SKM-1 treated with dmso at 0.1 percent for 144 hours (cell line): Measurements from ENCODE around the gene CRYGN.

Experiments
- DNase-seq: peaks from one replicate; lab custom pipeline; 2025; ENCODE audit not compliant: unreplicated experiment; lab: John Stamatoyannopoulos, UW

CRYGN gene

DNA sequence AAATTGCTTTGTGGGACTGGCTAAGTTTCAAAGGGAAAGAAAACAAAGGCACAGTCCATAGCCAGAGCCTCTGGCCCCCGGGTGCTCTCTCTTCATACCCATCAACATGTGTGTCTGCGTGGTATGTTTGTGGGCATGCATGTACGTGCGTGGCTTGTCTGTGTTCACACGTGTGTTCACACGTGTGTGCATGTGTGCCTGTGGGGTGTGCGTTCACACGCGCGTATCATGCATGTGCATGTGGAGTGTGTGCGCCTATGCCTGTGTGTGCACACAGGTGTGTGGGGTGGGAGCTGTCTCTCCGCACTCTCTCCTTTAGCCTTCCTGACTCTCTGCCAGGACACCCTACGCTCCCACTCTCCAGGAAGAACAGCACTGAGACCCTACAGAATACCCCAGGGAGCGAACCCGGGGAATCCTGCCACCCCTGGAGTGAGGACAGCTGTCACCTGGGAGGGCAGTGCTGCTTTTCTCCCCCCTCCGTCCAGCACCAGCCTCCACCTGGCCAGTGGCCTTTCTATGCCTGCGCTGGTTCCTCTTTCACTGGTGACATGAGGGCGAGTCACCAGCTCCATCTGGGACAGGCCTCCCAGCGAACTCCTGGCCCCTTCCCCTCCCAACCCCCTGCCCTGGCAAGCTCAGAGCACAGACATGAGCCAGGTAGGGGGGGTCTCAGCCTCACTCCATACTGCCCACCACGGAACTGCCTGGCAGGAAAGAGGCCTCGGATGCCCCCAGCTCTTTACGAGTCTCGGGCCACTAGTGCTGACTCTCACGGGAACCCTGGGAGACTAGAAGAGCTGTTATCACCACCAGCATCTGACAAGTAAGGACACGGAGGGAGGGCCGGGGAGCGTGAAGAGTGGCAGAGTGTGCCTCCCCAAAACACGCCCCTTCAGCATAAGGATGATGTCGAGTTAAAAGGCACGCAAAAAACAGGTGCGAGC is 46.6 kb downstream of the CRYGN start:
- no peak for DNase-seq

DNA sequence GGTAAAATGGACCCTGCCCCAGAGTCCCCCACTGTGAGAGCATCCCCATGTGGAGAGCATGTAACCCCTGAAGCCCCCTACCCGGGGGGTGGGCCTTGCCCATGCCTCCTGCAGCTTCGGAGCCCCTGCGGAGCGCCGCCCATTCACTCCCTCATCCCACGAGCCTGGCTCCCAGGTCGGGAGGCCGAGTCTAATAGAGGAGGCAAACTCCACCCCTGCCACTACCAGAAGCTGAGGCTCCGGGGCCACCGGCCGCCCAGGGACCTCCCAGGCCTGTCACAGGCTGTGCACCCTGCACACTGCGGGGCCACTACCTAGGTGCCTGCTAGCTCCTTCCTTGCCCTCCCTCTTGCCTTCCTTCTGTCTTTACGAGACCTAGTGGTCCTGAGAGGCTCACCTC is 47.5 kb downstream of the CRYGN start:
- no peak for DNase-seq

DNA sequence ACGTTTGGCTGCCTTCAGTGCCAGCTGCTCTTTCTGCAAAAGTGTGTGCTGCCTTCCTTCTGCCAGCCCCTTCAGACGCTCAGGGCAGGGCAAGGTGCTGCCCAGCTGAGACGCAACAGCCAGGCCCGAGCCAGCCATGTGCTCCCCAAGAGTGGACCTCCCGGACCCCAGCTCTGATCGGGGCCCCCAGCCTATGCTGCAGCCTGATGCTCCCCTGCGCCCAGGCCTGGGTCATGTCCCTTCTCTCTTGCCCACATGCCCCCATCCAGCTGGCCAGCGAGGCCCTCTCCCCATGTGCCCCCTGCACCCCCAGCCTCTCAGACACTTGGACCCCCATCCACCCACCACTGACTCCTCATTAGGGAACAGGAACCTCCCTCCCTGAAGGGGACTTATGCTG is 47.9 kb downstream of the CRYGN start:
- no peak for DNase-seq

DNA sequence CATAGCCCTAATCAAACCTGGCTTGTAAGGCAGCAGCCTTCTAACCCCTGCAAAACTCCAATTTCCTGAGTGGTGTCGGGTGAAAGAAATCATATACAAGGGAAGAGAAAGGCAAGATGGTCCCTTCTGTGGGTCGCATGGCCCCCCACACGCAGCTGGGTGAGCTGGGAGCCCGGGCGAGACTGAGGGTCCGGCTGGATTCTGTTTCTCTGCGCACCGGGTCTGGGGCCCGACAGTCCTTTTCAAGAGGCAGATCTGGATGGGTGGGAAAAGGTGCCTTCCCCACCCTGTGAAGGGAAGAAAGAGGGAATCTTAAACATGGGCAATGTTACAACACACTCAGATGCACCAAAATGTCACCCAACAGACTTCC is 48.6 kb downstream of the CRYGN start:
- DNase-seq: no peak

DNA sequence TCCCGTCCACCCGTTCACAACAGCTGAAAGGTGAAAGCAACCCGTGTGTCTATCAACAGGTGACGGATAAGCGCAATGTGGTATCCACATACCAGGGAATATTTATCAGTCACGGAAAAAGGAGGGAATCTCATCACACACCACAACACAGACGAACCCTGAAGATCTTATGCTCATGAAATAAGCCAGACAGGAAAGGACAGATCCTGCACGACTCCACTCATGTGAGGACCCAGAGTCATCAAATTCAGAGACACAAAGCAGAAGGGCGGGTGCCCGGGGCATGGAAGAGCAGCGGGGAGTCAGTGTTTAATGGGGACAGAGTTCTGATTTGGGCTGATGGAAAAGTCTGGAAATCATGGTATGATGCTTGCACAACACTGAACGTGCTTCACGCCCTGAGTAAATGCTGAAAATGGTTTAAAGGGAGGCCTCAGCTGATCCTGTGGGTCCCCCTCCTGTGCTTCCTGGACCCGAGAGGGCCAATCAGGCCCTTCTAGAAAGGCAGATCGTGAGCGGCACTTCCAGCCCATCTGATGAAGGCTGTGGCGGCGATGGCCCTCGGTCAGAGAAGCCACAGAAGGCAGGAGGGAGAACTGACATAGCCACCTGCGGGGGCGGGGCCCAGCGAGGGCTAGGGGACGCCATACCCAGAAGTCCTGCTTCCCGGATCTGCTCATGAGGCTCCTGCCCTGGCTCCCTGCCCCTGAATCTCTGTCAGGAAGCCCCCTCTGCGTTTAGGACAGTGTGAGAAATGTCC is 49.2 kb downstream of the CRYGN start:
- no peak for DNase-seq

DNA sequence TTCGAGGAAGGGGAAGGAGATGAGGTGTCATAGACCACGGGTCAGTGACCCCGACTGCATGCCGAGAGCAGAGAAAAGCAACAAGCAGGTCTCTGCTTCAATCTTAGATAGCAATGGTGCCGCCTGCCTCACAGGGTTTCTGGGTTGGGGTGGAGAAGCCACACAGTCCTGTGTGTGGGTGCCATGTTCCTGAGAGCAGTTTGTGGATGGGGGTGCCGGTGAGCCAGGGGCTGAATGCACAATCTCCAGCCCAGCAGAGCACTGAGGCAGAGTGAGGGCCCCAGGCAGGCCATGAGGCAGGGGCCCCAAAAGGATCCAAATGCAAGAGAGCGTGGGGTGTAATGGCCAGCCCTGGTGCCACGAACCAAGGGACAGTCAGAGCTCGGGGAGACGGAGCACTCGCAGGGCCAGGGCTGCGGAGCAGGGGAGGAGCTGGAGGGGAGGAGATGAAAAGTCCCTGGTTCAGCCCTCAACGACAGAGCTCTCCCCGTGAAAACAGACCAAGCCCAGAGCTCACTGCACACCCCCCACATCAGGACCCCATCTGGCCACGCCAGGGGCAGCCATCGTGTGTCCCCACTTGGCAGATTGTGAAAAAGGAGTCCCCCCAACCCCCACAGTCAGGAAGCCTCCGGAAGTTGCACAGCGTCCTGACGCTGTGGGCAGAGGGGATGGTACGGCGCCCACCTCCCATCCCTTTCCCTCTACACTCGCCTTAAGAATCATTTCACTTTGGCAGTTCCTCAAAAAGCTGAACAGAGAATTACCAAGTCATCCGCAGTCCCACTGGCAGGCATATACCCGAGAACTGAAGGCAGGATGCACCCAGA is 50.0 kb downstream of the CRYGN start:
- DNase-seq: no peak

DNA sequence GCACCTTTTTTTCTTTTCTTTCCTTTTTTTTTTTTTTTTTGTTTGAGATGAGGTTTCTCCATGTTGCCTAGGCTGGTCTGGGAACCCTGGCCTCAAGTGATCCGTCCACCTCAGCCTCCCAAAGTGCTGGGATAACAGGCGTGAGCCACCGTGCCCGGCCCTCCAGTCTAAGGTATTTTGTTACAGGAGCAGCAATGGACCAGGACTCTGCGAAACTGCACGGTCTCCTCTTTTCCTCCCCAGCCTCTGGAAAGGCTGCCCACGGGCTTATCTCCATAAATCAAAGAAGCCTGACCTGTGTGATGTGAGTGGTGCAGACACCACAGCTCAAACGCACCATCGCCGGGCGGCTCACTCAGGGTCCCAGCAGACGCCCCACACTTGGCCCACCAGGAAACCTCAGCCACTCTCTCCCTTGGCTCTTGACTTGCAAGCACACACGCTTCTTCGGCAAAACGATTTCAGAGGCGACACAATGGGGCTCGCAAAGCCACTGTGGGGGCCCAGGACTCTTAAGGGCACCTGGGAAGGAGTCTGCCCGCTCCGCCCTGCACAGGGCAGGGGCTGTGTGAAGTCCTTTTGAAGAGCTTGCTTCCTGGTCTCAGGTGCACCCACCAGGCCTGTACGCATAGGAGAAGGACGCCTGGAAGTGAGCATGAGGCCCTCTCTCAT is 50.7 kb downstream of the CRYGN start:
- DNase-seq: no peak

DNA sequence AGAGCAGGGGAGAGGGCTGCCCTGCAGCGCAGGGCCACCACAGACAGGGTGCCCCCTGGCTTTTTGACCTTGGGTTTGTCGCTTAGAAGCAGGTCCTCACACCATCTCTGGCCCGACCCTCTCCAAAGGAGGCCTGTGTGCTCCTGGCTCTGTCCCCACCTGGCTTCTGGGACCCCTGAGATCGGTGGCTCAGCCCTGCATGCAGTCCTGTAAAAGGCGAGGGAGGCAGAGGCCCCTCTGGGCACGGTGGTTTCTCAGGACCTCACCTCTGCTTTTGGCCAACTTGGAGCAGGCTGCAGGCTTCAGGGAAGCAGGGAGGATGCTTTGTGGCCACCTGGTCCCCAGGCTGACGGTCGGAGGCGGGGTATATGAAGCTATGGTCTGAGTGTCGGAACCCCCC is 51.5 kb downstream of the CRYGN start:
- DNase-seq: no peak

DNA sequence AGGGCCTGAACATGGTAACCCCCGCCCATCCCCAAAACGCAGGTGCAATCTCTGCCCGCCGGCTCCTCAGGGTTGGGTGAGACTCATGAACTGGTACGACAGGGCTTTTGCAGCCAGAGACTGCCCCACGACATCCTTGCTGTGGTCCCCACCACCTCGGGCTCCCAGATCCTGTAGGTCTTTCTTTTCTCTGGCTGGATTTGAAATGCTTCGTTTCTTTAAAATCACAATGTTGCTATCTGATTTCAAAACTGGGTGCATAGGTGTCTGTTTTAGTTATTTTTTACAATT is 52.0 kb downstream of the CRYGN start:
- no peak for DNase-seq

DNA sequence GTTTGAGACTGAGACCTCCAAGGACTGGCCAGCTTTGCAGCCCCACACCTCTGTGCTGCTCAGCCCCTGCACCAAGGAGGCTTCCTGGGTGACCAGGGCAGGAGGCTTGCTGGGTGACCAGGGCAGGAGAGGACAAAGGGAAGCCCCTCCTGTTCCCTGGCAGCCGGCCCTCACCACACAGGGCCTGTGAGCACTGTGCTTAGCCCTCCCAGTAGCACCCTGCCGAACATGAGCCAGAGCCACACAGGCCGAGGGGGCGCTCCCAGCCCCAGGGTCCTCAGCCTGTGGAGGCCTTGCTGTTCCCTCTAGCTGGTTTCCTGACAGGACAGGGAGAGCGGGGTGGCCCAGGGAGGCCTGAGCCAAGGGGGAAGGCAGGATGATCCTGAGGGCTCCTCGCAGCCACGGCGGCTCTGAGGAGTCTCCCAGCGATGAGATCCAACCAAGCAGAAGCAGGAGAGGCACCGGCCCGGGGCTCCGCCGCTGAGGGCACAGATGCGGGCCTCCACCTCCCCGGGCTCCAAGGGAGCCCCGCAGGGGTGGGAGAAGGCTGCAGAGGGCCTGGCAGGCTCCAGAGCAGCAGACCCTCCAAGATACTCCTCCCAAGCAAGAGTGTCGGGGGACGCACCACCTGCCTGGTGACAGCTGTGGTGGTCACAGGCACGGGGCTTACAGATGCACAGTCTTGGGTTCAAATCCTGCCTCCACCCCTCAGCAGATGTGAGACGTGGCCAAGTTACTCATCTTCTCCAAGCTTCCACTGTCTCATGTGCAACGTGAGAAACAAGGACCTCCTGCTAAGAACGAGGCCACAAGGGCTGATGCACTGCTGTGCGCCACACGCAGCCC is 52.6 kb downstream of the CRYGN start:
- no peak for DNase-seq

DNA sequence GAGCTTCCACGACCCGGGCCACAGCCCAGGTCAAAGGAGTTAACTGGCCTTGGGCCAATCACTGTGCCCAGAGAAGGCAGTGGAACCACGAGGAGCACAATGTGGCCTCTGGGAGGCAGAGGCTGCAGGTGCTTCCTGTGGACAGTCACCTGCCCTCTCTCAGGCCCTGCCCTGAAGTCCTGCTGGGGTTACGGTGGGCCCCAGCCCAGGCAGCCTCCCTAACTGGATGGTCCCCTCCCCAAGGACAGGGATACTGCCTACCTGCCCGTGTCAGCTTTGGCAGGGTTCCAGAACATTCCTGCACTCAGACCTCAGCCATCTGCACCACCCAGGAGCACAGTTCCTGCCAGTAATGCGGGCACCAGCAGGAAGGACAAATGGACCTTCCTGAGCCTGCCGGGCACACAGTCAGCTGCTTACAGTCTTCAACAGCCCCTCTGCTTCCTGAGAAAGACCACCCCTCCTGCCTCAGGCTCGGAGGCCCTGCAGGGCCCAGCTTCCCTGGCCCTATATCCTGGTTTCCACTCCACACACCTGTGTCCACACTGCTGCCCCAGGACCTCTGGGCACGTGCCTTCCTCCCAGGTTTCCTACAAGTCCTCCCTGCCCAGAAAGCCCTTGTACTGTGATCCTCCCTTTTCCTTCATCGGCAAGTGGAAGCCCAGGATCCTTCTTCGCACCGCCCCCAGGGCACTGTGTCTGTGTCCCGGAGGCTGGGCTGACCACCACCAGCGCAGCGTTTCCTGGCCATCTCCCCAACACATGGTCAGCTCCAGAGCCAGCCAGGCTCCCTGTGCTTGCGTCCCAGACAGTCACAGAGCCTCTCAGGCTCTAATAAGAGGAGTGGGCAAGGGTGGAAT is 53.4 kb downstream of the CRYGN start:
- no peak for DNase-seq

DNA sequence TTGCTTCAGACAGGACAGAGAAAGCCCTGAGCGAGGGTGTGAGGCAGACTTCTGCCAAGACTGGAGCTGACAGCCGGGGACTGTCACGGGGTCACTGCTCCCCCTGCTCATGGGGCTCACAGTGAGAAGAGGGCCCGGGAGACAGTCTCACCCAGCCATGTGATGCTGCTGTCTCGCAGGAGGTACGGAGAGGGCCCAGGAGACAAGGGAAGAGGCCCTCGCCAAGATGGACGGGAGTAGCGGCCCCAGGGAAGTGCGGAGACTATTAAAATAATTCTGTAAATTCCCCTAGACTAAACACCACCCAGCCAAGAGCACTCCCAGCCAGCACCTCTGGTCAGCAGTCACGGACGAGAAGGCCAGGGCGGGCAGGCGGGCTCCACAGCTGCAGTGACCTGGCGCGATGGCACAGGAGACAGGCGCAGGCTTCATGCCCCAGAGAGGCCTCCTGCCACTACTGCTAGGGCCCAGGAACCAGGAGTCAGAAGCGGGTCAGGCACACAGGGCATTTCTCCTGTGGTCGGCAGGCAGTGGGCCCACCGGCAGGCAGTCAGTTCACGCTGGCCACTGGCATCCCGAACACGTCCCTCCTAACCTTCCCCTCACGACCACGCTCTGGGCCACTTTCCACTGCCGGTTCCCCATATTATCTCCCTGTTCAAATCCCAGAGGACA is 54.2 kb downstream of the CRYGN start:
- DNase-seq: no peak

DNA sequence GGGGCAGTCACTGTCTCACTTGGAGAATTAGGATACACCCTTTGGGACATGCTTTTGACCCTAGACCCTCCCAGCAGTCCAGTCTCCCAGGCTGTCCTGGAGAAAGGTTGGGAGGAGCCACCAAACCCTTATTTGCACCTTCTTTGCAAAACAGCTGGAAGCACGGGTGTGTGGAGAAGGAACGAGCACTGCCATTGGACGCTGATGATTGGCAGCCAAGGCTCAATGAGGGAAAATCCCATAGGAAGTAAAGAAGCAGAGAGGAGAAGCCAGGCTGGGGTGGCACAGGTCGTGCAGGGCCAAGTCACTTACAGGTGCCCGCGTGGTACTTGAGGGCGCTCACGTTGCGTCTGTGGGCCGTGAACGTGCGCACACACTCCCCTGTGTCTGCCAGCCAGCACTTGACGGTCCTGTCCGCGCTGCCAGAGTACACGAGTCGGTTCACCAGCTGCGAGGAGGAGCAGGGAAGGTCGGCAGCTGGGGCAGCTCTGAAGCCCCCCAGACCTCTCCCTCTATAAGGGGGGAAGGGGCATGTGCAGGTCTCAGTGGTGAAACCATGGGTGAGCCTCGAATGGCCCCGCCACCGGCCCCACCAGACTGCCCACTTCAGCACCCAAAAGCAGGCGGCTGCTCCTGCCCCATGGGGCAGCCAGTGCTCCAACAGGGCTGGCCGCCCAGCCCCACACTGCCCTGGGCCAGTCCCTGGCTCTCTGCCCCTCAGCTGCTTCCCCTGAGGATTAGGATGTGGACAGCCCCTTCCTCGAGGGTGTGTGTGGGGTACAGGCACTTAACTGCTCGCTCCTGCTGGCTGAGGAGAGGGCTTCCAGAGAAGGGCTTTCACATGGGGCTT is 54.9 kb downstream of the CRYGN start:
- no peak for DNase-seq

DNA sequence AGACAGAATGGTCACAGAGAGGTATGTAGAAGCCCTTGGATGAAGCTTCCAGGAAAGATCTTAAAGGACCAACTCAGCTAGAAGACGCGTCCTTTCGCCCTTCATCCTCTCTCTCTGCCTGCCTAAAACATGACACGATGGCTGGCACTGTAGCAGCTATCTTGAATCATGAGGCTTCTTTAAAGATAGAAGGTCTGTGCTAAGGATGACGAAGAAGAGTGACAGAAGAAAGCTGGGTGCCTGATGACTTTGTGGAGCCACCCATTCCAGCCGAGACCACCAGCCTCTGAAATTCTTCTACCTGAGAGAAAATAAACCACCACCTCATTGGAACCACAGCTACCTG is 55.6 kb downstream of the CRYGN start:
- DNase-seq: no peak

DNA sequence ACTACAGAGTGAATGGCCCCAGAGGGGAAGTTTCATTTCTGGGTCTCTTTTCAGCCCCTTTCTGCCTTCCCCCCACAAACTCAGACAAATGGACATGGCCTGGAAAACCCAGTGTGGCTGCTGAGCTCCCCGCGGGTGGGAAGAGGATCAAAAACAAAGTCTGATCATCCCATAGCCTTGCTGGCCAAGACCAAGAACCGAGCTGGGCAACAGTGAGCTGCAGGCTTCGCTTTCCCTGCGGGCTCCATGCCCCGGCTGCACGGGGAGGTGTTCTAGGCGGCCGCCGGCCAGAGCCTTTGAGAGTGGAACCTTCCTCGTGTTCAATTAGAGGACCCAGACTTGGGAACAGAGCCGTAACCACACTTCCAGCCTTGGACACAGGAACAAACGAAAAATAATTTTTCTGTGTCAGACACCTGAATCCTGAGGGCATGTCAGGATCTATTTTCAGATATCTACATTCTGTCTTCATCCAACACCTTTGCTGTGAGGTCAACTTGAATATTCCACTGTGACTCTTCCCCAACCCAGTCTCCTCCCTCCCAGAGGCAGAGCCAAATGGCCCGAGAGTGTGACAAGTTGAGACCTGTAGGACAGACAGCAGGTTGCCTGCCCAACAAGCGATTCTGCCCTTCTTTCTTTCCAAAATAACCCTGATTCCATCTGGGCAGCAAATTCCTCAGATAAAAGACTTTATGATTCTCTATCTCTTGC is 56.1 kb downstream of the CRYGN start:
- DNase-seq: no peak

DNA sequence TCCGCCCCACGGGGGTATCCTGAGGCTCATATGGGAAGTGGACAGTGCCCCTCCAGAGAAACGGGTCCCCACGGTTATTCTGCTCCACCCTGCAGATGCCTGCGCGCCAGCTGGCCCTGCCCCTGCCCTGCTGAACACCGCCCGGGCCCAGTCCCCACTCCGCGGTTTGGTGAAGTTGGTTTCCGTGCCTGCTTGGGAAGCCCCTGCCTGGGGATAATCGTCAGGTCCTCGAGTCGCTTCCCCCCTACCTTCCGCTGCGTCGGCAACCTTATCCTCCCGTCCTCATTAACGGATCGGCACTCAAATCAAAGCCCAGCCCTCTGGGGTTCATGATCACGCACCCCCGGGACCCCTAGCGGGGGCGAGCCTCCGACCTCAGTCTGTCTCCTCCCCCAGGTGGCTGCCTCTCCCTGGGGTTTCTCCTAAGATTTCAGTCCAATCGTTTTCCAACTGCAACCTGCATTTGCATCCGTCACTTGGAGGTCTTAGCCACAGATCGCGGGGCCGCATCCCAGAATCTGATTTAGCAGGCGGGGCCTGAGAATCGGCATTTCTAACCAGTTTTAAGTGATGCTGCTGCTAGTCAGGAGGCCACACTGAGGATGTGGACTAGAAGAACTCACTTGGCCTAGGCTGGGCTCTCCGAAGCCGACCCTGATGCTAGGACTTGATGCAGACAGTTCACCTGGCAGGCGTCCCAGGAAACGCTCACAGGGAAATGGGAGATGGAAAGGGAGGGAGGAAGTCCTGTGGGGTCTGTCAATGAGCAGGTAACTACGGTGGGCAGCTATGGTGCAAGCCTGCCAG is 57.7 kb downstream of the CRYGN start:
- DNase-seq: no peak
